Measurements from ENCODE around the gene RGS18.
"Not testable (repeated sequence)": the region's sequence is repeated elsewhere in the genome, so short reads cannot be mapped to it uniquely, and the experiment has no call there.

The RGS18 gene, protein sequence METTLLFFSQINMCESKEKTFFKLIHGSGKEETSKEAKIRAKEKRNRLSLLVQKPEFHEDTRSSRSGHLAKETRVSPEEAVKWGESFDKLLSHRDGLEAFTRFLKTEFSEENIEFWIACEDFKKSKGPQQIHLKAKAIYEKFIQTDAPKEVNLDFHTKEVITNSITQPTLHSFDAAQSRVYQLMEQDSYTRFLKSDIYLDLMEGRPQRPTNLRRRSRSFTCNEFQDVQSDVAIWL

GRCh38 chr1:192158181-192158580 lies at the start of gene RGS18:
TSS of gene RGS18 (plus strand) at chr1:192158462. CDS start at chr1:192158638, 176 bp downstream.
- DNase-seq: no peak

- no peak for DNase-seq
Measured at GRCh38 chr1:192109576-192109975, 48.7 kb upstream of the RGS18 start.

DNA sequence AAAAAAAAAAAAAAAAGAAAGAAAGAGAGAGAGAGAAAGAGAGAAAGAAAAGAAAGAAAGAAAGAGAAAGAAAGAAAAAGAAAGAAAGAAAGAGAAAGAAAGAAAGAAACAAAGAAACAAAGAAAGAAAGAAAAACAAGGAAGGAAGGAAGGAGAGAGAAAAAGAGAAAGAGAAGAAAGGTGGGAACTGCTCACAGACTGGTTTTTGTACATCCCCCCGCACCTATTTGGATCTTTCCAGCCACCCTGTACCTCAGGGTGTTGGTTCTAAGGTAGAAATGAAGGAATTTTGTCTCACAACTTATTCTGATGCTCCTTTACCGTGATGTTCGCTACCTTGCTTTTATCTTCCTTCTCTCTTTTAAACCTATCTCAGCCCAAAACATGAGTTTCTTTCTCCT lies 43.3 kb upstream of the RGS18 start:
- no peak for DNase-seq

DNA sequence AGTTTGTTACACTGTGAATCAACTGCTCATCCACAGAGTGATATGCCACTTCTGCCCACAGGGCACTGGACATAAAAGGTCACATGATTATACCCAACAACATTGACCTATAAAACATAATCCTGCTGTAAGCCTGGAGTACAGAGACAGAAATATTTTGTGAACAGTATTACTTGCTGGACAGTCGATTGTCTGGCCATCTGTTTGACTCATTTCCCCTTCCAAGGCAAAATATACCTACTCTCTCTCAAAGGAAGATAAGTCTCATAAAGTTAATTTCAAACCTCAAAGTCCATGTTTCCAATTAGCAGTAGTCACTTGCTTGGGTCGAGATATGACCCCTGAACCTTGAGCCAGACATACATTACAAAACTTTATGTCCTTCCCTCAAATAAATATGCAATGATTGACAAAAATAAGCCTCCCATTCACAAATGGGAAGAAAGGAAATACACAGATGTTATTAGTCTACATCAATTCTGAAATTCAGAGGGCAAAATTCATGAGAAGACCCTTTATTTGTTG lies 39.3 kb upstream of the RGS18 start:
- DNase-seq: no peak

DNA sequence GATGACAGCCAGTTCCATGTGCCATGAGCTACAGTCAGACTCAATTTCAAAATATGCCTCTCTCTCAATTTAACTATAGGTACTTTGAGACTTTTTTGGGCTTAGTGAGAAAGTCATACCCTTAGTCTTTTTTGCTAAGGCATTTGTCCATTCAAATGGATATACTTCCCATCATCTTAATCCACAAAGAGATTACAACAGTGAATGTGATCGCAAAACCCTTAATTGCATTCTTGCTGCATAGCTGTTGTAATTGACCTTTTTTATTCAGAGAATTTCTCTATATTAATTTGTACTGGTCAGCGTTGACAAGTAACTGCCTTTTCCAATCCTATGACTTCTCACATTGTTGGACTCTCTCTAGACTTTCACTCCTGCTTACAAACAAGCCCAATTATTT lies 38.6 kb upstream of the RGS18 start:
- no peak for DNase-seq

GRCh38 chr1:192122668-192123067 lies 35.6 kb upstream of the RGS18 start:
- no peak for DNase-seq

GRCh38 chr1:192123212-192123611 lies 35.0 kb upstream of the RGS18 start:
- no peak for DNase-seq

- no peak for DNase-seq
Measured at GRCh38 chr1:192126030-192126619, 32.1 kb upstream of the RGS18 start.

DNA sequence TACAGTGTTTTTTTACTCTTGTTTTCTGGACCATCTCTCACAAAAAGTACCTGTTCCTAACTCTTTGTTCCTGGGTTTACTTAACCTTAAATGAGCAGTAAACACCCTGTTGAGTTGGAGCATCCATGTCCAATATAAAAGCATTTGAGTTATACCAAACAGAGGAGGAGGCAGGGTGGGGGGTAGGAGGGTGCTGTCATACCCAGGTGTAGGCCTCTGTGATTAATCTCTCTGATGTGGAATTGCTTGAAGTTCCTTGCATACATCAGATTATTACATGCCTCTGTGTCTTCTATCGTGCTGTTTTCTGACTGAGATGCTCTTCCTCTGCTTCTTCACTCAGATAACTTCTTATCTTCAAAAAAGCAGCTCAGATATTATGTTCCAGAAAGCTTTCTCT lies 28.1 kb upstream of the RGS18 start:
- no peak for DNase-seq

- DNase-seq: not testable (repeated sequence)
Measured at GRCh38 chr1:192130865-192131264, 27.4 kb upstream of the RGS18 start.

DNA sequence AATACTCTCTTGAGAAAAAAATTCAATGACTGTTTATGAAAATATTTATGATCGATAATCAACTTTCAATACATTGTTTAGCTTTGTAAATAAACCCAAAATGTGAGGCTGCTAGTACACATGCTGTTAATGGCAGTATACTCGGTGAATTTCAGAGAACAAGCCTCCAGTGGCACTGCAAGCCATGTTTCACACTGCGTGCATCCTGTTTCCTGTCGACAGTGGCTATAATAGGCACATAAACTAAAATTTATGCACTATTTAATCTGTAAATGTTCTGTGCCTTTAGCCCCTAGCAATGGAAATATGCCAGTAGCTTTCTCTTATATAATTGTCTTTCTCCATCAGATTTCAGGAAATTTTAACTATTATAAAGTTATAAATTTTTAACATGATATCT lies 26.3 kb upstream of the RGS18 start:
- no peak for DNase-seq

DNA sequence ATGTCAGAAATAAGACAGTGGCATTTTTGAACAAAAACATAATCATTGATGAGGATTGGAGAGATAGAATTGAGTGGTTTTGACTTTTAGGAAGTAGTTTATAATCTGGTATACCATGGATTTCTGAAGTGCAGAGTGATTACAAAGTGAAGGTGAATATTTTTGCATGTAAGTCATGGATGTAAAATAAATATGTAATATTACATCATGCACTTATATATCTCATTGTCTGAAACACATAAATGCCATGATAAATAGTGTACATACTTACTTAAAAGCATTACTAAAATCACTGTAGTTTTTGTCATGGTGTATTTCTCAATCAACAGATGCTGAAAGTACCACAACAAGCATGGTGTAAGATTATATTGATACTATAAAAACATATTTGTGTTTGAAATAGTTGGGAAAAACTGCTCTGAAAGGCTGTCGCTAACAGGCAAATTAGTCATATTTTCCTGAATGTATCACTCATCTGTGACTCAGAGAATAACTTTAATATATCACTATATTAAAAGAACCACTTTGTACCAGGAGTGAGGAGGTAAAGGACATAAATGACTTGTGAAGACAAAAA lies 24.8 kb upstream of the RGS18 start:
- no peak for DNase-seq

GRCh38 chr1:192140382-192140781 lies 17.9 kb upstream of the RGS18 start:
- no peak for DNase-seq

DNA sequence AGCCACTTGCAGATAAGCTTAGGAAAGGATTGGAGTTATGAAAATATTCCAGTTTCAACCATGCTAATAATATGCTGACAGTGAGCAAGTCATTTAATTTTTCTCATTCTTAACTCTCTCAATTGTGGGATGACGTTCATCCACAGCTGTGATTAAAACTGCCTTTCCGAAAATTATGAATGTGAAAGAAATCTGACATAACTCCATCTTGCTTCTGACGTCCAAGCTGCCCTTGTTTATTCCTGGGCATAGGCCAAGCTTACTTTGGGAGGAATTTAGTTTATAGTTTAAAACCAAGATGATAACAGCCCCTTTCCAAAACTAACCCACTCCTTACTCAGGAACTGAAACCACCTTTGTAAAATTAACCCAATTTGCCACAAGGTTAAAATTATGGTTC lies 11.0 kb upstream of the RGS18 start:
- no peak for DNase-seq

DNA sequence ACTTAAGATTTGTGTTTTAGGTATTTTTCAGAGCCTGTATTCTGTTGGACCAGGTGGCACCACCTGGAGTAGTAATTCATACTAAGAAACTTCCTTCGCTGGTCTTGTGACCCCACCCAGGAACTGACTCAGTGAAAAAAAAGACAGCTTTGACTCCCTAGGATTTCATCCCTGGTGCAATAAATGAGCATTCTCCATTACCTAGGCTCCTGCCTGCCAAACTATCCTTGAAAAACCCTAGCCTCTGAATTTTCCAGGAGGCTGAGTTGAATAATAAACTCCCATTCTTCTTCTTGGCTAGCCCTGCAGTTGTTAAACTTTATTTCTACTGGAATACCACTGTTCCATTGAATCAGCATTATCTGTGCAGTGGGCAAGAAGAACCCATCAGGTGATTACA lies 10.6 kb upstream of the RGS18 start:
- no peak for DNase-seq

GRCh38 chr1:192151176-192151575 lies 7.1 kb upstream of the RGS18 start:
- no peak for DNase-seq

DNA sequence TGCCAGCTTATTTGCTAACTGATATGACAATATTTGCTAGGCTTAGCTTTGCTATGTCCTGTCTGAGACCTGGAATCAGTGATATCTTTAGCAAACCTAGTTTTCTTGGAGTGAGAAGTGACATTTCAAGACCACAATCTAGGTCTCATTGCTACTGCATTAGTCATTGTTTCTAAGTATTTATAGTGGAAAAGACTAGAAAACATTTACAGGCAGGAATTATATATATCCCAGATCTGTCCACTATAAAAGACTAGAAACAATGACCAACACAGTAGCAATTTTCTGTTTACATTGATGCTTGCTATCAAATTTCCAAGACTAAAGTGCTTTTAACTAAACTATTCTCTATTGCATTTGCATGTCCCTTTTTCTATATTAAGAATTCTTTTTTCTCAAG lies 5.0 kb upstream of the RGS18 start:
- no peak for DNase-seq

DNA sequence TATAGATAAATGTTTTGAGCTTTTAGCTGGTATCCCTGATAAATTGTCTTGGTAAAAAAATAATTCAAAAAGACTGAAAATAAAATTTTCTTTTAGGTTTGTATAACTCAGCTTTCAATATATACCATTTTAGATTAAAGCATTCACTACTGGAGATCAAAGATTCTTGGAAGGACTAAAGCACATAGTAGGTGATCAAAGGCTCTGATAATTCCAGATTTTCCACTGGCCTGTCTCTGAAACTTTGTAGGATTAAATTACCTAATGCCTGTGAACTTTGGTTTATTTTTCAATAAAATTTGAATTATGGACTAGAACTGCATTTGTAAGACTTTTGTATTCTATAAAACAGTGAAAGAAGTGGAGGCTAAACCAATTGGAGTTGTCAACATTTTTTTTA lies 1.2 kb upstream of the RGS18 start:
- DNase-seq: no peak

- no peak for DNase-seq
Measured at GRCh38 chr1:192159014-192159413, 752 bp downstream of the RGS18 start.

DNA sequence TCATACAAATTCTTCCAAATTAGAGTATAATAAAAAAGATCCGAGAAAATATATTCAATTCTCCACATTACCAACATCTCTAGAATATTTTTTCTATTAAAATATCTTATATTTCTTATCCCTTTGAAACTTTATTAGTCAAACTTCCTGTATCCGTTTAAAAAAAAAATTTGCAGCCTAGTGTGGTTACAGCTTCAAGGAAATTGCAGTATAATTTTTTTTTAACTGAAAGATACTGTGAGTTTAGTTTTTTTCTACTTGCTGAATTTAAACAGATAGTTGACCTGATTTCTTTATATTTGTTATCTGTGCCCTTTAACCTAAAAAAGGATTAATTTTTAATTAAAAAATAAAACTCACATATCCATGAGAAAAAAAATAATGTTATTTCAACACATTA lies 1.5 kb downstream of the RGS18 start:
- DNase-seq: no peak

DNA sequence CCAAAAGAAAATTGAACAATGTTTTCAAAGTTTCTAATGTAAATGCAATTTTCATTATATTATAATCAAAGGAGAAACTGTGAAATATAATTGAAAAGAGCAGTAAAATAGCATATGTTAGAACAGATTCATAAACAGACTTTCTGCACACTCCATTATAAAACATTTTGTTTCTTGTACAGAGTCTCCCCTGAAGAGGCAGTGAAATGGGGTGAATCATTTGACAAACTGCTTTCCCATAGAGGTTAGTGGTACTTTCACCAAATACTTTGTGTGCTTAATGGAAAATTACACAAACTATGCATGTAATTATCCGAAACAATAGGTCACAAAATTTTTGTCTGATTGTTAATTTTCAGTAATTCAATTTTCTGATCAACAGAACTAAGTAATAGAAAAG lies 1.9 kb downstream of the RGS18 start:
- no peak for DNase-seq

DNA sequence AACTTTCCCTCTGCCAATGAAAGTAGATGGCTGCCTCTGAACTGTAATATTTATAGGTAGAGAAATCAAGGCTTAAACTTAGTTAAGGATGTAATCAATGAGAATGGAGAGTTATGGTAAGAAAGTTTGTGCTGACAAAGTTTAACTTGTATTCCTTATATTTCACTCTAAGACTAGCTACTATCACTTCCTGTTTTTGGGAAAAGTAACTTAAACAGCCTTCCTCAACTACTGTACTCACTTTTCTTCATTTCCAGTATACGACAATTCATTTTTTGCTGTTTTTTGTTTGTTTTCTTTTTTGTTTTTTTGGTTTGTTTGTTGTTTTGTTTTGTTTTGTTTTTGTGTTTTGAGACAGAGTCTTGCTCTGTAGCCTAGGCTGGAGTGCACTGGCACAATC lies 3.7 kb downstream of the RGS18 start:
- DNase-seq: no peak

DNA sequence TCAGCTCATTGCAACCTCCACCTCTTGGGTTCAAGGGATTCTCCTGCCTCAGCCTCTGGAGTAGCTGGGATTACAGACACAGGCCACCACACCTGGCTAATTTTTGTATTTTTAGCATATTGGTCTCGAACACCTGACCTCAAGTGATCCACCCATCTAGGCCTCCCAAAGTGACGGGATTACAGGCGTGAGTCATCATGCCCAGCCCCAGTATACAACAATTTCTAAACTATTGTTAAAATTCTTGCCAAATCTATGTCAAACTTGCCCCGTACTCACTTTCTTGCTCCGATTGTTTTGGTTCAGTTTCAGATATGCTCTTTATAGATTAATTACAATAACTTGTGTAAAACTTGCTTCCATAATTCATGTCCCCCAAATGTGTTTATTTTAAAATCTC lies 4.1 kb downstream of the RGS18 start:
- DNase-seq: no peak

- DNase-seq: not testable (repeated sequence)
Measured at GRCh38 chr1:192165002-192165401, 6.7 kb downstream of the RGS18 start.

- DNase-seq: no peak
Measured at GRCh38 chr1:192167011-192167410, 8.7 kb downstream of the RGS18 start.
